Epithelial cell of esophagus (primary cell): Measurements from ENCODE around the gene MPDU1.

Source experiments
- DNase-seq: peaks from one replicate; pipeline ENCODE4 v3.0.0; 2010; ENCODE audit warnings: low read depth
- H3K4me3 ChIP-seq: 2 replicates; pipeline ENCODE4 v1.5.1; 2011; ENCODE audit warnings: mild to moderate bottlenecking, low read length, control low read depth
- TF ChIP-seq, protein P1 (sequence below): IDR thresholded peaks from 2 replicates; pipeline ENCODE4 v1.5.1; 2011; ENCODE audit warnings: low read depth, mild to moderate bottlenecking, low read length, control low read depth, inconsistent platforms; ENCODE audit not compliant: insufficient read depth; ENCODE audit errors: missing control alignments

Gene MPDU1

DNA sequence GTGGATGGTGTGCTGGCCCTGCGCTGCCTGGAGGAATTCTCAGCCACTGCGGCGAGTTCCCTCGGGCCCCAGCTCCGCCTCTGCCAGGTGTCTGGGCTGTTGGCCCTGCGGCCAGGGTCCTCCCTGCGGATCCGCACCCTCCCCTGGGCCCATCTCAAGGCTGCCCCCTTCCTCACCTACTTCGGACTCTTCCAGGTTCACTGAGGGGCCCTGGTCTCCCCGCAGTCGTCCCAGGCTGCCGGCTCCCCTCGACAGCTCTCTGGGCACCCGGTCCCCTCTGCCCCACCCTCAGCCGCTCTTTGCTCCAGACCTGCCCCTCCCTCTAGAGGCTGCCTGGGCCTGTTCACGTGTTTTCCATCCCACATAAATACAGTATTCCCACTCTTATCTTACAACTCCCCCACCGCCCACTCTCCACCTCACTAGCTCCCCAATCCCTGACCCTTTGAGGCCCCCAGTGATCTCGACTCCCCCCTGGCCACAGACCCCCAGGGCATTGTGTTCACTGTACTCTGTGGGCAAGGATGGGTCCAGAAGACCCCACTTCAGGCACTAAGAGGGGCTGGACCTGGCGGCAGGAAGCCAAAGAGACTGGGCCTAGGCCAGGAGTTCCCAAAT is 26.4 kb upstream of the MPDU1 start:
- TF ChIP-seq, protein P1, sequence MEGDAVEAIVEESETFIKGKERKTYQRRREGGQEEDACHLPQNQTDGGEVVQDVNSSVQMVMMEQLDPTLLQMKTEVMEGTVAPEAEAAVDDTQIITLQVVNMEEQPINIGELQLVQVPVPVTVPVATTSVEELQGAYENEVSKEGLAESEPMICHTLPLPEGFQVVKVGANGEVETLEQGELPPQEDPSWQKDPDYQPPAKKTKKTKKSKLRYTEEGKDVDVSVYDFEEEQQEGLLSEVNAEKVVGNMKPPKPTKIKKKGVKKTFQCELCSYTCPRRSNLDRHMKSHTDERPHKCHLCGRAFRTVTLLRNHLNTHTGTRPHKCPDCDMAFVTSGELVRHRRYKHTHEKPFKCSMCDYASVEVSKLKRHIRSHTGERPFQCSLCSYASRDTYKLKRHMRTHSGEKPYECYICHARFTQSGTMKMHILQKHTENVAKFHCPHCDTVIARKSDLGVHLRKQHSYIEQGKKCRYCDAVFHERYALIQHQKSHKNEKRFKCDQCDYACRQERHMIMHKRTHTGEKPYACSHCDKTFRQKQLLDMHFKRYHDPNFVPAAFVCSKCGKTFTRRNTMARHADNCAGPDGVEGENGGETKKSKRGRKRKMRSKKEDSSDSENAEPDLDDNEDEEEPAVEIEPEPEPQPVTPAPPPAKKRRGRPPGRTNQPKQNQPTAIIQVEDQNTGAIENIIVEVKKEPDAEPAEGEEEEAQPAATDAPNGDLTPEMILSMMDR = no peak
- DNase-seq = no peak
- no peak overlapping the region for H3K4me3 ChIP-seq

- DNase-seq = peak; percentile 54
- H3K4me3 ChIP-seq = peak overlapping the region; percentile 34
- TF ChIP-seq, protein P1 = no peak
Observed at GRCh38 chr17:7557775-7558543, 25.7 kb upstream of the MPDU1 start.

DNA sequence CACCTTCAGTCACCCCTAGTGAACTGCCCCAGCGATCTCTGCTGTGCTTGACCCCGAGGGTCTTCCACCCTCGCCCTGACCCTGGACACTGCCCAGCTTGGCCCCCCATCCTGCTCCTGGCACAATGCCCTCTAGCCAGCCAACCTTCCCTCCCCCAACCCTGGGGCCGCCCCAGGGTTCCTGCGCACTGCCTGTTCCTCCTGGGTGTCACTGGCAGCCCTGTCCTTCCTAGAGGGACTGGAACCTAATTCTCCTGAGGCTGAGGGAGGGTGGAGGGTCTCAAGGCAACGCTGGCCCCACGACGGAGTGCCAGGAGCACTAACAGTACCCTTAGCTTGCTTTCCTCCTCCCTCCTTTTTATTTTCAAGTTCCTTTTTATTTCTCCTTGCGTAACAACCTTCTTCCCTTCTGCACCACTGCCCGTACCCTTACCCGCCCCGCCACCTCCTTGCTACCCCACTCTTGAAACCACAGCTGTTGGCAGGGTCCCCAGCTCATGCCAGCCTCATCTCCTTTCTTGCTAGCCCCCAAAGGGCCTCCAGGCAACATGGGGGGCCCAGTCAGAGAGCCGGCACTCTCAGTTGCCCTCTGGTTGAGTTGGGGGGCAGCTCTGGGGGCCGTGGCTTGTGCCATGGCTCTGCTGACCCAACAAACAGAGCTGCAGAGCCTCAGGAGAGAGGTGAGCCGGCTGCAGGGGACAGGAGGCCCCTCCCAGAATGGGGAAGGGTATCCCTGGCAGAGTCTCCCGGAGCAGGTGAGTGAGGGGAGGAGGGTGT is 24.9 kb upstream of the MPDU1 start, which contains the start of gene TNFSF13:
TNFSF13 (plus strand) TSS at position 207 of the 776 bp plus-strand sequence; CDS start at position 497, 290 bp downstream.
- H3K4me3 ChIP-seq = peak within 1 kb of the TSS; percentile 34
- TF ChIP-seq, protein P1 = no peak
- DNase-seq = no peak

- no peak overlapping the region for H3K4me3 ChIP-seq
- DNase-seq = no peak
Observed at GRCh38 chr17:7559320-7560171, 24.1 kb upstream of the MPDU1 start.

GRCh38 chr17:7560172-7561027 is 23.3 kb upstream of the MPDU1 start:
- DNase-seq = peak; percentile 80
- TF ChIP-seq, protein P1 = peak; percentile 83
- H3K4me3 ChIP-seq = peak overlapping the region; percentile 79

More at GRCh38 chr17:7559320-7560171, 24.1 kb upstream of the MPDU1 start:
- TF ChIP-seq, protein P1 = no peak

- peak overlapping the region; percentile 79 for H3K4me3 ChIP-seq
- DNase-seq = peak; percentile 93
- TF ChIP-seq, protein P1 = peak; percentile 85
Observed at GRCh38 chr17:7561028-7561575, 22.6 kb upstream of the MPDU1 start.
